Mucosa of descending colon (tissue), 3 donors: ENCODE results near the gene CHST12. TPM values are rescaled to one million over a fixed set of nuclear protein-coding genes. Genes with fewer than 3 reads are reported as not detected.
A peak's percentile ranks its signal among the peaks of the same experiment; 100 is the strongest.

ENCODE experiments used
- ATAC-seq: fragments of 200-7000 bp; cut with Tn5 transposase; one replicate; pipeline ENCODE4 v1.9.1; 2020; ENCODE audit warnings: mild to moderate bottlenecking, moderate library complexity
- DNase-seq, 3 donors: peaks; one replicate each; pipeline ENCODE4 v3.0.0-alpha.2; 2020
- H3K36me3 ChIP-seq: fragments of 200-600 bp; one replicate; pipeline ENCODE4 v1.8.0; 2021; ENCODE audit warnings: low read depth, mild to moderate bottlenecking
- H3K4me1 ChIP-seq: fragments of 200-600 bp; one replicate; pipeline ENCODE4 v1.8.0; 2021; ENCODE audit warnings: low read depth, mild to moderate bottlenecking
- H3K4me3 ChIP-seq: fragments of 200-600 bp; one replicate; pipeline ENCODE4 v1.8.0; 2021; ENCODE audit warnings: mild to moderate bottlenecking
- H3K9me3 ChIP-seq: fragments of 200-600 bp; one replicate; pipeline ENCODE4 v1.8.0; 2021; ENCODE audit warnings: mild to moderate bottlenecking
- intact Hi-C, 2 donors: fragments of 100-400 bp; cut with DNase I in 1 of 2; cut with micrococcal nuclease in 1 of 2; formaldehyde crosslinking; loops; one replicate each; pipeline versions ENCODE4 v1.11.0 to v1.11.1; 2022; cut with DNase I, micrococcal nuclease
- total RNA-seq, 3 donors: library from RNA; stranded (reverse); fragmentation: NEBNext Ultra II Directional in 2 of 3; extraction: Animal tissue kit (Norgen Biotek cat#: 25700) in 2 of 3; gene quantifications; one replicate each; pipeline versions ENCODE4 v1.2.1 to v1.2.4, GENCODE V29; 2021 to 2023
- TF ChIP-seq, protein P1 (sequence below): fragments of 200-600 bp; IDR thresholded peaks from one replicate; pipeline ENCODE4 v1.8.0; 2022; ENCODE audit warnings: antibody characterized with exemption, mild to moderate bottlenecking
- donor health status: DM: no; HTN: no; CAD: no; lungs with moderate emphysema.
- donor health status: DM: no; HTN: no; CAD: no.
- donor health status: DM: no; HTN: yes; CAD: no.

Gene CHST12
- total RNA-seq, 3 donors from 2014 or later, result 10.7 to 20.9 (median 12.2) TPM

DNA sequence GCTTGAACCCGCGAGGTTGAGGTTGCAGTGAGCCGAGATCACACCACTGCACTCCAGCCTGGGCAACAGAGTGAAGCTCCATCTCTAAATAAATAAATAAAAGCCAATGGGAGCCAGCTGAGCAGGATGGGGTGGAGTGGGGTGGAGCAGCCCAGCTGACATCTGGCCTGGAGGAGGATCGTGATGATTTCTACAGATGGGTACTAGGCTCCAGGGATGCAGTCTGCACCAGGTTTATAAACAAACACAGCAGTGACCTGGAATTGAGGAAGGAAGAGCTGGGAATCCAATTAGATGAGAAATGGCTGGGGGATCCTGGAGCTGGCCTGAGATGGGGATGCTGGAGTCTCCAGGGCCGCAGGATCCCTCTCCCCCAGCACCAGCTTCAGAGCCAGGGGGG is 80.1 kb downstream of the CHST12 start:
- DNase-seq (no peak), ATAC-seq (peak; percentile 30)
- TF ChIP-seq, protein P1, sequence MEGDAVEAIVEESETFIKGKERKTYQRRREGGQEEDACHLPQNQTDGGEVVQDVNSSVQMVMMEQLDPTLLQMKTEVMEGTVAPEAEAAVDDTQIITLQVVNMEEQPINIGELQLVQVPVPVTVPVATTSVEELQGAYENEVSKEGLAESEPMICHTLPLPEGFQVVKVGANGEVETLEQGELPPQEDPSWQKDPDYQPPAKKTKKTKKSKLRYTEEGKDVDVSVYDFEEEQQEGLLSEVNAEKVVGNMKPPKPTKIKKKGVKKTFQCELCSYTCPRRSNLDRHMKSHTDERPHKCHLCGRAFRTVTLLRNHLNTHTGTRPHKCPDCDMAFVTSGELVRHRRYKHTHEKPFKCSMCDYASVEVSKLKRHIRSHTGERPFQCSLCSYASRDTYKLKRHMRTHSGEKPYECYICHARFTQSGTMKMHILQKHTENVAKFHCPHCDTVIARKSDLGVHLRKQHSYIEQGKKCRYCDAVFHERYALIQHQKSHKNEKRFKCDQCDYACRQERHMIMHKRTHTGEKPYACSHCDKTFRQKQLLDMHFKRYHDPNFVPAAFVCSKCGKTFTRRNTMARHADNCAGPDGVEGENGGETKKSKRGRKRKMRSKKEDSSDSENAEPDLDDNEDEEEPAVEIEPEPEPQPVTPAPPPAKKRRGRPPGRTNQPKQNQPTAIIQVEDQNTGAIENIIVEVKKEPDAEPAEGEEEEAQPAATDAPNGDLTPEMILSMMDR, result no peak
- Histone ChIP-seq H3K9me3 (peaks cover 9% of the 10 kb centered on the region), H3K4me1 (peaks cover 6% of the 10 kb centered on the region), H3K36me3 (no peaks in the 10 kb centered on the region), H3K4me3 (no peak overlapping the region)
- intact Hi-C loops, result no loop called here

DNA sequence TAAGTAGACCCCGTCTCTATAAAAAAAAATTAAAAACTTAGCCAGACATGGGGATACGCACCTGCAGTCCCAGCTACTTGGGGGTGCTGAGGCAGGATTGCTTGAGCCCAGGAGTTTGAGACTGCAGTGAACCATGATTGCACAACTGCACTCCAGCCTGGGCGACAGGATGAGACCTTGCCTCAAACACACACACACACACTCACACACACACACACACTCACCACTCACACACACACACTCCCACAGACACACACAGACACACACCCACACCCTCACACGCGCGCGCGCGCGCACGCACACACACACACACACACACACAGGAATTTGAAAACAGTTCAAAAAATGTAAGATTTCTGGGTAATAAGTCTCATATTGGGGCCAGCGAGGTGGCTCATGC is 81.5 kb downstream of the CHST12 start:
- TF ChIP-seq, protein P1, result no peak
- intact Hi-C loops, result no loop called here
- DNase-seq, result no peak

DNA sequence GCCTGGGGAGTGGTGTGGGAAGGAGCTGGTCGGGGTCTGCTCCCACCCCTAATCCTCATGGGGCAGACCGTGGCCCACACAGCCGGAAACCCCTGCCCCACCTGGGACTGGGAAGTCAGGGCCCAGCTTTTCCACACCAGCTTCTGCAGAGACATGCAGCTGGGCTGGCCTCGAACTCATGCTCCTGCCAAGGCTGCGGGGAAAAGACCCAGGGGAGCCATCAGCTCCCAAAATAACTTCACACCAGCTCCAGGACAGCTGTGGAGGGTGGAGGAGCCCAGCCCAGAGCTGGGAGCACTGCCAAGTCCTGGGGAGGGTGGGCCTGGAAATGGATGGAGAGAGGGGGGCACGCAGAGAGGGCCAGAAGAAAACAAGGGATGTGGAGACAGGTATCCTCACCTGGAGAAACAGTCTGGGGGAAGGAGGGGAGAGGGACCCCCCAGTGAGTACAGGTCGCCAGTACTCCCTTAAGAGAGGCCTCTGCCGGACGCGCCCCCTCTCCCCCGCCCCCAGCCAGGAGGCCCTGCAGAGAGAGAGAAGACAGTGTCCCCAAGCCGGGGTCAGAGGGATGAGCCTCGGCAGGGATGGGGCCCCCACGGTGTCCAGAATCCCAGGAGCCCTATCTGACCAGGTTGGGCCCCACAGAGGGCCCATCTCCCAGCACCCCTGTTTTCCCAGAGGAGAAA is 84.3 kb downstream of the CHST12 start:
- intact Hi-C loops, result no loop called here
- H3K4me1 ChIP-seq, result no peaks in the 10 kb centered on the region
- H3K36me3 ChIP-seq, result no peaks in the 10 kb centered on the region
- ATAC-seq (no peak), DNase-seq (peak in 1 of 3 donors; percentile 24)
- TF ChIP-seq, protein P1, result no peak
- H3K4me3 ChIP-seq, result no peak overlapping the region
- peaks cover 7% of the 10 kb centered on the region for H3K9me3 ChIP-seq

More for the DNA sequence above, 81.5 kb downstream of the CHST12 start:
- Histone ChIP-seq H3K36me3 (no peaks in the 10 kb centered on the region), H3K4me1 (no peaks in the 10 kb centered on the region), H3K9me3 (peaks cover 9% of the 10 kb centered on the region), H3K4me3 (no peak overlapping the region)
- no peak for ATAC-seq

DNA sequence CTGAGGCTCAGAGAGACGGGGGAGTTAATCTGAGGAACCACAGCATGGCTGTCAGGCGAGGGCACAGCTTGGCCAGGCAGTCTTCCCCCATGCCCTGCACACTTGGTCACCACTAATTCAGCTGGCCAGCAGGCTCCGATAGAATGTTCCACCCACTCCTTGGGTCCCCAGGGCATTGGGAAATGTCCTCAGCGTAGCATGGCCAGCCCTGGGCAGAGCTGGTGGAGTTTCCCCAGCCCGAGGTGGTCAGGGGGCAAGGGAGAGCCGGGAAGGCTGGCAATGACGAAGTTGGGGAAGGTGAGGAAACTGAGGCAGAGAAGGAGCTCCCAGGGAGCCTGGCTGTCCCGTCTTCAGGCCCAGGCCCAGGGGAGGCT is 84.8 kb downstream of the CHST12 start:
- intact Hi-C loops, result no loop called here
- Histone ChIP-seq H3K9me3 (peaks cover 1% of the 10 kb centered on the region), H3K4me1 (peaks cover 2% of the 10 kb centered on the region), H3K36me3 (no peaks in the 10 kb centered on the region), H3K4me3 (no peak overlapping the region)
- TF ChIP-seq, protein P1, result no peak
- ATAC-seq (no peak), DNase-seq (peak in 1 of 3 donors; percentile 52)

DNA sequence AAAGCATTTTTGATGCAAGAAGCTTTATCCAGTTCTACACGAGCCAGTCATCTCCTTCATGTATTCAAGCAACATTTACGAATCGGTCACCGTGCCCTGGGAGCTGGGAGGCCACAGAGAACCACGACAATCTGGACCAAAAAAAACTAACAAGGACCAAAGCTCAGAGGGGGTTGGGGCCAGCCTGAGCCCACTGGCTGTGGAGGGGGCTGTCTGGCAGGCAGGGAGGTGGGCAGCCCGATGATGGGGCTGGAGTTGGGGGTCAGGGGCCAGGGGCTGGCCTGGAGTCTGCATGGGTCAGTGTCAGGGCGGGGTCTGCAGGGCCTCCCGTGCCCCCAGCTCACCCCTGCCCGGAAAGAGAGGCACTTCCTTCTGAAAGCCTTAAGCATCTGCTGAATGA is 85.3 kb downstream of the CHST12 start:
- H3K4me3 ChIP-seq, result no peak overlapping the region
- intact Hi-C loops, result no loop called here
- H3K36me3 ChIP-seq, result no peaks in the 10 kb centered on the region
- no peaks in the 10 kb centered on the region for H3K9me3 ChIP-seq
- ATAC-seq (no peak), DNase-seq (no peak)
- TF ChIP-seq, protein P1, result no peak
- peaks cover 5% of the 10 kb centered on the region for H3K4me1 ChIP-seq
